Stomach smooth muscle (tissue), 2 donors: ENCODE data around the gene ELMO1.

ENCODE experiments used
- H3K27ac ChIP-seq: one replicate; pipeline ENCODE4 v1.7.0; 2013; ENCODE audit warnings: mild to moderate bottlenecking, low read length, inconsistent platforms
- H3K27me3 ChIP-seq, 2 donors: one replicate each; pipeline ENCODE4 v1.7.0; 2013; ENCODE audit warnings: low read length in 2 of 2; ENCODE audit not compliant: insufficient read depth in 2 of 2, control insufficient read depth in 1 of 2
- H3K36me3 ChIP-seq, 2 donors: one replicate each; pipeline ENCODE4 v1.7.0; 2013; ENCODE audit warnings: low read length in 2 of 2; ENCODE audit not compliant: control insufficient read depth in 2 of 2, insufficient read depth in 2 of 2
- H3K4me1 ChIP-seq: one replicate; pipeline ENCODE4 v1.7.0; 2013; ENCODE audit warnings: low read length; ENCODE audit not compliant: control insufficient read depth, insufficient read depth
- H3K4me3 ChIP-seq, 2 donors: one replicate each; pipeline ENCODE4 v1.7.0; 2013; ENCODE audit warnings: low read length in 2 of 2
- H3K9ac ChIP-seq, 2 donors: one replicate each; pipeline ENCODE4 v1.7.0; 2013; ENCODE audit warnings: low read length in 2 of 2, mild to moderate bottlenecking in 1 of 2
- H3K9me3 ChIP-seq, 2 donors: one replicate each; pipeline ENCODE4 v1.7.0; 2013; ENCODE audit warnings: low read length in 2 of 2; ENCODE audit not compliant: control insufficient read depth in 2 of 2
- donor health status: healthy.
- donor health status: Pancreatic carcinoma.

Gene ELMO1

GRCh38 chr7:37330775-37331174, 117.9 kb downstream of the ELMO1 start:
- Histone ChIP-seq H3K27me3 (no peaks in the 10 kb centered on the region), H3K9me3 (no peaks in the 10 kb centered on the region), H3K4me3 (no peak overlapping the region), H3K36me3 (no peaks in the 10 kb centered on the region), H3K27ac (no peak overlapping the region), H3K9ac (no peak overlapping the region), H3K4me1 (no peaks in the 10 kb centered on the region)

DNA sequence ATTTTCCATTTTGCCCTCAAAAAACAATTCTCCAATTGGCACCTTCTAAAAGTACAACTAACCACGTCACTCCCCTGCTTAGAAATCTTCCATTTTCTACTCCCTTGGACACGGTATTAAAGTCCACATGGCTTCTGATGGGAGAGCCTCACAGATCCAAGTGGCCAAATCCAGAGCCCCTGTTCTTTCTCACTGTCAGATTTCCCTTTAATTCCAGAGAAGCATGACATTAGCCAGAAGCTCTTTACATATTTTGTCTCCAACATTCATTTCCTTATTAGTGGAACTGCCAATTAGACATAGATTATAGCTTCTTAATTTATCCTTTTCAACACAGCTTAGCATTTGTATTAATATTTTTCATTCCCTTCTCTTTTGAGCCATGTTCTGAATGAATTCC, 118.7 kb downstream of the ELMO1 start:
- Histone ChIP-seq H3K9me3 (no peaks in the 10 kb centered on the region), H3K36me3 (no peaks in the 10 kb centered on the region), H3K9ac (no peak overlapping the region), H3K4me1 (no peaks in the 10 kb centered on the region), H3K4me3 (no peak overlapping the region), H3K27ac (no peak overlapping the region), H3K27me3 (no peaks in the 10 kb centered on the region)

DNA sequence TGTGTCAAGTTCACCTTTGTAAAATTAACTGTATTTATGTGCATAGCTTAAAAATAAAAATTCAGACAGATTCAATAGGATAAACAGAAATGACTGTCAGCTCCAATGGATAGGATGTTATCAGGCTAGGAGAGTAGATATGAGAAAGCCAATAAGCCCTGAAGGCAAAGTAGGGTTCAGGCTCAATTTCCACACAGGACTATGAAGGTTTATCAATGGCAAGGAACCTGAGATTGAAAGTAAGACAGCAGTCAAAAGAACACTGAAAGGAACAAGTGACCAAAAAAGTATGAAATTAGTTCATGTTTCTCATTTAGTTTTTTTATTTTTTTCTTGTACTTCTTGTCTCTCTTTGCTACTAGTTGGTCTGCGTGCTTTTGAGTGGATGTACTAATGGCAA, 121.4 kb downstream of the ELMO1 start:
- Histone ChIP-seq H3K36me3 (no peaks in the 10 kb centered on the region), H3K9me3 (no peaks in the 10 kb centered on the region), H3K4me1 (no peaks in the 10 kb centered on the region), H3K27me3 (no peaks in the 10 kb centered on the region), H3K4me3 (no peak overlapping the region), H3K27ac (no peak overlapping the region), H3K9ac (no peak overlapping the region)

- Histone ChIP-seq H3K9me3 (no peaks in the 10 kb centered on the region), H3K27me3 (no peaks in the 10 kb centered on the region), H3K4me3 (no peak overlapping the region), H3K9ac (no peak overlapping the region), H3K4me1 (no peaks in the 10 kb centered on the region), H3K36me3 (no peaks in the 10 kb centered on the region), H3K27ac (no peak overlapping the region)
Measured at GRCh38 chr7:37323966-37324365, 124.7 kb downstream of the ELMO1 start.

GRCh38 chr7:37322831-37323230, 125.8 kb downstream of the ELMO1 start:
- Histone ChIP-seq H3K36me3 (no peaks in the 10 kb centered on the region), H3K9ac (no peak overlapping the region), H3K4me3 (no peak overlapping the region), H3K27ac (no peak overlapping the region), H3K4me1 (no peaks in the 10 kb centered on the region), H3K9me3 (no peaks in the 10 kb centered on the region), H3K27me3 (no peaks in the 10 kb centered on the region)

GRCh38 chr7:37320848-37321468, 127.7 kb downstream of the ELMO1 start:
- no peaks in the 10 kb centered on the region for H3K9me3 ChIP-seq
- no peak overlapping the region for H3K4me3 ChIP-seq
- H3K9ac ChIP-seq: no peak overlapping the region
- no peak overlapping the region for H3K27ac ChIP-seq
- no peaks in the 10 kb centered on the region for H3K36me3 ChIP-seq
- no peaks in the 10 kb centered on the region for H3K27me3 ChIP-seq
- no peaks in the 10 kb centered on the region for H3K4me1 ChIP-seq

GRCh38 chr7:37320140-37320847, 128.4 kb downstream of the ELMO1 start:
- H3K4me3 ChIP-seq: no peak overlapping the region
- H3K36me3 ChIP-seq: no peaks in the 10 kb centered on the region
- no peaks in the 10 kb centered on the region for H3K27me3 ChIP-seq
- no peak overlapping the region for H3K27ac ChIP-seq
- H3K9ac ChIP-seq: no peak overlapping the region
- H3K4me1 ChIP-seq: no peaks in the 10 kb centered on the region
- H3K9me3 ChIP-seq: no peaks in the 10 kb centered on the region

- Histone ChIP-seq H3K36me3 (no peaks in the 10 kb centered on the region), H3K9ac (no peak overlapping the region), H3K9me3 (no peaks in the 10 kb centered on the region), H3K4me3 (no peak overlapping the region), H3K27me3 (no peaks in the 10 kb centered on the region), H3K4me1 (no peaks in the 10 kb centered on the region), H3K27ac (no peak overlapping the region)
Measured at GRCh38 chr7:37318541-37318940, 130.1 kb downstream of the ELMO1 start.

GRCh38 chr7:37315772-37316715, 132.6 kb downstream of the ELMO1 start:
- H3K36me3 ChIP-seq: no peaks in the 10 kb centered on the region
- H3K9ac ChIP-seq: no peak overlapping the region
- H3K4me1 ChIP-seq: no peaks in the 10 kb centered on the region
- H3K9me3 ChIP-seq: no peaks in the 10 kb centered on the region
- no peak overlapping the region for H3K27ac ChIP-seq
- no peak overlapping the region for H3K4me3 ChIP-seq
- H3K27me3 ChIP-seq: no peaks in the 10 kb centered on the region

- H3K9me3 ChIP-seq: no peaks in the 10 kb centered on the region
- no peaks in the 10 kb centered on the region for H3K36me3 ChIP-seq
- no peak overlapping the region for H3K27ac ChIP-seq
- H3K4me3 ChIP-seq: no peak overlapping the region
- H3K9ac ChIP-seq: no peak overlapping the region
- no peaks in the 10 kb centered on the region for H3K27me3 ChIP-seq
- H3K4me1 ChIP-seq: no peaks in the 10 kb centered on the region
Measured at GRCh38 chr7:37312608-37313007, 136.1 kb downstream of the ELMO1 start.
